Panc1 (cell line): ENCODE measurements around the gene DNAJC4.

ENCODE experiments used
- POLR2AphosphoS5 ChIP-seq: IDR thresholded peaks from 2 replicates; pipeline ENCODE4 v1.6.1; 2012; ENCODE audit warnings: mild to moderate bottlenecking, low read depth, low read length, moderate library complexity
- TF ChIP-seq, protein P1 (sequence below): fragments of 450-650 bp; IDR thresholded peaks from 2 replicates; pipeline ENCODE4 v1.5.1; 2017; ENCODE audit warnings: mild to moderate bottlenecking
- TF ChIP-seq, protein P2 (sequence below), 2 experiments: IDR thresholded peaks; 2 replicates each; pipeline ENCODE4 v1.6.1; 2011 to 2012; ENCODE audit warnings: low read depth in 2 of 2, control low read depth in 1 of 2, low read length in 1 of 2, mild to moderate bottlenecking in 1 of 2, moderate library complexity in 1 of 2; ENCODE audit not compliant: insufficient read depth in 1 of 2

DNA sequence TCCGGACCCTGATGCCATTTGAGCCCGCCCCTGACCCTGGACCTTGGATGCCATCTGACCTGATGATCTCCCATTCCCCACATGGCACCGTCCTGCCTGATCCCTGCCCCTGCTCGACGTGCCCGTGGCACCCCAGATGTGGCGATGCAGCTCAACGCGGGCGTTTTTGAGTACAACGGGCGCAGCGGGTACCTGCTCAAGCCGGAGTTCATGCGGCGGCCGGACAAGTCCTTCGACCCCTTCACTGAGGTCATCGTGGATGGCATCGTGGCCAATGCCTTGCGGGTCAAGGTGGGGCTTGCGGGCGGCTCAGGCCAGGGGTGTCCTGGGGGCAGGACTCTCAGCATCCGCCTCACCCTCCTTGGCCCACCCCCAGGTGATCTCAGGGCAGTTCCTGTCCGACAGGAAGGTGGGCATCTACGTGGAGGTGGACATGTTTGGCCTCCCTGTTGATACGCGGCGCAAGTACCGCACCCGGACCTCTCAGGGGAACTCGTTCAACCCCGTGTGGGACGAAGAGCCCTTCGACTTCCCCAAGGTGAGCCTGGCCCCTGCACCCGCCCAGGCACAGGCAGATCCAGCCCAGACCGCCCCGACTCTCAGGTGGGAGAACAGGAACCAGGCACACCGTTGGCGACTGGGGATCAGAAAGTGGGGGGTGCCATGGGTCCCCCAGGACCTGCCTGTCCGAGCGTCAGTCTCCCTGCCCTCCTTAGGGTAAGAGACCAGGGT is 32.1 kb downstream of the DNAJC4 start:
- TF ChIP-seq, protein P1, sequence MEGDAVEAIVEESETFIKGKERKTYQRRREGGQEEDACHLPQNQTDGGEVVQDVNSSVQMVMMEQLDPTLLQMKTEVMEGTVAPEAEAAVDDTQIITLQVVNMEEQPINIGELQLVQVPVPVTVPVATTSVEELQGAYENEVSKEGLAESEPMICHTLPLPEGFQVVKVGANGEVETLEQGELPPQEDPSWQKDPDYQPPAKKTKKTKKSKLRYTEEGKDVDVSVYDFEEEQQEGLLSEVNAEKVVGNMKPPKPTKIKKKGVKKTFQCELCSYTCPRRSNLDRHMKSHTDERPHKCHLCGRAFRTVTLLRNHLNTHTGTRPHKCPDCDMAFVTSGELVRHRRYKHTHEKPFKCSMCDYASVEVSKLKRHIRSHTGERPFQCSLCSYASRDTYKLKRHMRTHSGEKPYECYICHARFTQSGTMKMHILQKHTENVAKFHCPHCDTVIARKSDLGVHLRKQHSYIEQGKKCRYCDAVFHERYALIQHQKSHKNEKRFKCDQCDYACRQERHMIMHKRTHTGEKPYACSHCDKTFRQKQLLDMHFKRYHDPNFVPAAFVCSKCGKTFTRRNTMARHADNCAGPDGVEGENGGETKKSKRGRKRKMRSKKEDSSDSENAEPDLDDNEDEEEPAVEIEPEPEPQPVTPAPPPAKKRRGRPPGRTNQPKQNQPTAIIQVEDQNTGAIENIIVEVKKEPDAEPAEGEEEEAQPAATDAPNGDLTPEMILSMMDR = no peak
- TF ChIP-seq, protein P2, sequence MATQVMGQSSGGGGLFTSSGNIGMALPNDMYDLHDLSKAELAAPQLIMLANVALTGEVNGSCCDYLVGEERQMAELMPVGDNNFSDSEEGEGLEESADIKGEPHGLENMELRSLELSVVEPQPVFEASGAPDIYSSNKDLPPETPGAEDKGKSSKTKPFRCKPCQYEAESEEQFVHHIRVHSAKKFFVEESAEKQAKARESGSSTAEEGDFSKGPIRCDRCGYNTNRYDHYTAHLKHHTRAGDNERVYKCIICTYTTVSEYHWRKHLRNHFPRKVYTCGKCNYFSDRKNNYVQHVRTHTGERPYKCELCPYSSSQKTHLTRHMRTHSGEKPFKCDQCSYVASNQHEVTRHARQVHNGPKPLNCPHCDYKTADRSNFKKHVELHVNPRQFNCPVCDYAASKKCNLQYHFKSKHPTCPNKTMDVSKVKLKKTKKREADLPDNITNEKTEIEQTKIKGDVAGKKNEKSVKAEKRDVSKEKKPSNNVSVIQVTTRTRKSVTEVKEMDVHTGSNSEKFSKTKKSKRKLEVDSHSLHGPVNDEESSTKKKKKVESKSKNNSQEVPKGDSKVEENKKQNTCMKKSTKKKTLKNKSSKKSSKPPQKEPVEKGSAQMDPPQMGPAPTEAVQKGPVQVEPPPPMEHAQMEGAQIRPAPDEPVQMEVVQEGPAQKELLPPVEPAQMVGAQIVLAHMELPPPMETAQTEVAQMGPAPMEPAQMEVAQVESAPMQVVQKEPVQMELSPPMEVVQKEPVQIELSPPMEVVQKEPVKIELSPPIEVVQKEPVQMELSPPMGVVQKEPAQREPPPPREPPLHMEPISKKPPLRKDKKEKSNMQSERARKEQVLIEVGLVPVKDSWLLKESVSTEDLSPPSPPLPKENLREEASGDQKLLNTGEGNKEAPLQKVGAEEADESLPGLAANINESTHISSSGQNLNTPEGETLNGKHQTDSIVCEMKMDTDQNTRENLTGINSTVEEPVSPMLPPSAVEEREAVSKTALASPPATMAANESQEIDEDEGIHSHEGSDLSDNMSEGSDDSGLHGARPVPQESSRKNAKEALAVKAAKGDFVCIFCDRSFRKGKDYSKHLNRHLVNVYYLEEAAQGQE (IDR thresholded peaks at IDR 0.05; ENCODE audit: insufficient read depth in 1 of 2, low read depth in 2 of 2, low read length in 1 of 2) = no peak
- no peak for TF ChIP-seq POLR2AphosphoS5
